Inflammatory macrophage treated with lipopolysaccharide for 1 hour (primary cell): ENCODE results near the gene PDE4DIP.
"Not testable (repeated sequence)": the region's sequence is repeated elsewhere in the genome, so short reads cannot be mapped to it uniquely, and the experiment has no call there.

Experiments
- DNase-seq, 2 donors: peaks; one replicate each; pipeline ENCODE4 v3.0.0-alpha.2; 2020 to 2022

The PDE4DIP gene

GRCh38 chr1:148844220-148844619 lies at the start of gene PDE4DIP:
TSS of gene PDE4DIP (plus strand) at chr1:148844428. CDS start at chr1:148844775, 347 bp downstream.
- DNase-seq: not testable (repeated sequence)

DNA sequence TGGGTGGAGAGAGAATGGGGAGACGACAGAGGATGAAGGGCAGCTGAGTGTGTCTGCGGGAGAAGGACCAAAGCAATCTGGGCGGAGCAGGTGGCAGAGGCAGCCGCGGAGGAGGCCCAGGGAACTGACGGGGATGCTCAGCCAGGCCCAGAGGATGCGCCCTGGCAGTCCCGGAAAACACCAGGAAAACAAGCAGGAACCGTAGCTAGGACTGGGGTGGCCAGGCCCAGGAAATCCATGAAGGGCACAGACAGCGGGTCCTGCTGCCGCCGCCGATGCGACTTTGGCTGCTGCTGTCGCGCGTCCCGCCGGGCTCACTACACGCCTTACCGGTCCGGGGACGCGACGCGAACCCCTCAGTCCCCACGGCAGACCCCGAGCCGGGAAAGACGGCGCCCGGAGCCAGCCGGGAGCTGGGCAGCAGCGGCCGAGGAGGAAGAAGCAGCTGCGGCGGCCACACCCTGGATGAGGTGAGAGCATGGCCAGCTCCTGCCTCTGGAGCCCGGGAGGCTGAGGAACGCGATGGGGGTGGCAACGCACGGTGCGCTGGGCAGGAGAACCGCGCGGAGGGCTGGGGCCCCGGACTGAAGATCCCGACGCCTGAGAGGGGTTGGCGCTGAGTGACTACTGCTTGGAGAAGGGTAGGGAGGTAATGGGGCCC lies 35.8 kb upstream of the PDE4DIP start:
- not testable (repeated sequence) for DNase-seq

DNA sequence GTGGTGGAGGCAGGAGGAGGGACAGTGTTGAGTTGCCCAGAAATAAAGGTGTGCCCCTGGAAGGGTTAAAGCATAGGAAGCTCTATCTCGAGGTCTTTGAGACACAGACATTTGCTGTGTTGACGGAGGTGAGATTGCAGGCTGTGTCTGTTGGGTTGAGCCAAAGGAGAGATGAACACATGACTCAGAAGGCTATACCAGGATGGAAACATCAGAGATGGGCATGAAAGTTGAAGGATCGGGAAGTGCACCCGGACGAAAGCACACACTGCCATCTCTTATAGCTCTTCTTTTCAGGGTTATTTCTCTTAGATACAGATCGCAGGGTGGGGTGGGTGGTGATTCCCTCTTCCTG lies 35.3 kb upstream of the PDE4DIP start:
- not testable (repeated sequence) for DNase-seq

DNA sequence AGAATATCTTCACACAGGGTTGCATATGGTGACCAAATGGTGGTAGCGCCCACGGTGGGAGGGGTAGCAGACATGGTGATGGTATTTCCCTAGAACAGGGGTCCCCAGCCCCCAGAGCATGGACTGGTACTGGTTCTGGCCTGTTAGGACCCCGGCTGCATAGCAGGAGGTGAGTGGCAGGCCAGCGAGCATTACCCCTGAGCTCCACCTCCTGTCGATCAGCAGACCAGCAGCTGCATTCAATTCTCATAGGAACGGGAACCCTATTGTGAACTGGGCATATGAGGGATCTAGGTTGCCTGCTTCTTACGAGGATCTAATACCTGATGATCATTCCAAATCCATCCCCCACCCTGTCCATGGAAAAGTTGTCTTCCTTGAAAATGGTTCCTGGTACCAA lies 22.0 kb upstream of the PDE4DIP start:
- not testable (repeated sequence) for DNase-seq

- not testable (repeated sequence) for DNase-seq
Observed at GRCh38 chr1:148823822-148824221, 20.4 kb upstream of the PDE4DIP start.

DNA sequence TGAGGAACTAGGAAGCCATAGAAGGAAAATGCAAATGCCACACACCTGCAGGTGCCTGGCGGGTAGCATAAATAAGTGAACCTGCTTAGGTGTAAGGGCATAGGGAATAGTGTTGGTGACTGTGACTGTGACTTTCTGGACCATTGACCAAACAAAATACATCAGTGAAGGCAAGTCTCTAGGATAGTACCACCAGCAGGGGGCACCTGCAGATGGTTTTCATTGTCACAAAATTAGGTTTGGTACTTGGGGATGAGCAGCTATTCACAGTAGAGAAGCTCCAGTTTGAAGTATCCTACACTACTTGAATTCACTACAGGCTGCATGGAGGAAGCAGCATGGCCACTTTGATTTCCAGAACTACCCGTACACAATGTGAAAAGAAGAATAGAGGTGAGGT lies 19.2 kb upstream of the PDE4DIP start:
- DNase-seq: not testable (repeated sequence)

DNA sequence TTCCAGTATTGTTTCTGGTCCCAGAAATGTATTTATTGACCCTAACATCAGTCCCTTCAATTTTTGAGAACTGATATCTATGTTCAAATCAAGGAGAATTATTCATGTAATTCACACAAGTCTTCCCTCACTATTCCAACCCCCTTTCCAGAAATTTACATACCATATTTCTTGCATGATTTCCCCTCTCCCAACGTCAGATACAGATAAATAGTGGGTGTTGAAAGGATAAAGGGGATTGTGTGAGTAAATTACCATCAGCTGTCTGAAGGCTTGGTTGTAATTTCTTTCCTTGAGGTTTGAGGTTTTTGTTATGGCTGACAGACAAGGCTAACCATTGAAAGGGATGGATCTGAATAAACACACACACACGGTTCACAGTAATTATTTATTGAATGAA lies 15.7 kb upstream of the PDE4DIP start:
- not testable (repeated sequence) for DNase-seq

DNA sequence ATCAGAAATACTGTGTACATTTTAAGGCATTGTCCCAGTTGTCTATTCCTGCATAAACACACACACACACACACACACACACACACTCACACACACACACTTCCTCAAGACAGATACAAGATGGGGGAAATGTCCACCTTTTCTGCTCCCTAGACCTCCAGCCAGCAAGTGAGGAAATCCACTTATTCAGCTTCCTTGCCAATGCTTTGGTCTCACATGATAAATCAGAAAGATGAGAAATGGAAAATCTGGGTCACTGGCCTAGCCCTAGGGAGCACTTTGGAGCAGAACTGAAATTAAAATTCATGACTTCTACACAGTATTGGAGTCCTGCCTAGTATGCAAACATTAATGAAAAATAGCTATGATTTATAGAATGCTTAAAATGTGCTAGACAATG lies 15.3 kb upstream of the PDE4DIP start:
- DNase-seq: not testable (repeated sequence)

DNA sequence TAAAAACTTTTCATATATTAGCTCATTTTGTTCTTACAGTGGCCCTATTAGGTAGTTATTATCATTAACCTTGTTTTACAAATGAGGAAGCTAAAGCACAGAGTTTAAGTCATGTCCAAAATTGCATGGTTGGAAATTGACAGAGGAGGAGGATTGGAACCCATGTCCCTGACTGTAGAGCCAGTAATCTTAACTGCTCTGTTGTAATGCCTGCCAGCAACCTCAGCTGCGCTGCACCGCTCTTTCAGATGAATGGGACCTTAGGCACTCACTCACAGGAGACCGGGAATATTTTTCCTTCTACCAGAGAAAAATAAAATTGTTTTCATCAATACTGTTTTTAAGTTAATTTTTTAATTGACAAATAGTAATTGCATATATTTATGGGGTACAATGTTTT lies 14.9 kb upstream of the PDE4DIP start:
- not testable (repeated sequence) for DNase-seq

DNA sequence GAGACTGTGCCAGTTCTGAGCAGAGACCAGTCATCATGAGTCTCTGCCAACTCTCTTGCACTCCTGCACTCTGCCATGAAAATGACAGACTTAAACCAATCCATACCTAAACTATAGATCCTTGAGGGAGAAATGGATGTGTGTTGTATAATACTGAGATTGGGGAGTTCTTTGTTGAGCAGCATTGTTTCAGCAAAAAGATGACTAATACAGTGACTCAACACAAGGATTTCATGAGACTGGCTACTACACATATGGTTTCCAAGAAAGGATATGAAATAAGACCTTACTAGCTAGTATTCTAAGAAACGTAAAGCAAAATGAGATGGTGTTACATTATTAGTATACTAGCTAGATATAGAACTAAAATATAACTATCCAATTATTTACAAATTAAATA lies 3.0 kb upstream of the PDE4DIP start:
- DNase-seq: not testable (repeated sequence)

GRCh38 chr1:148844651-148845050 lies 423 bp downstream of the PDE4DIP start:
- not testable (repeated sequence) for DNase-seq

- not testable (repeated sequence) for DNase-seq
Observed at GRCh38 chr1:148845068-148845467, 840 bp downstream of the PDE4DIP start.

DNA sequence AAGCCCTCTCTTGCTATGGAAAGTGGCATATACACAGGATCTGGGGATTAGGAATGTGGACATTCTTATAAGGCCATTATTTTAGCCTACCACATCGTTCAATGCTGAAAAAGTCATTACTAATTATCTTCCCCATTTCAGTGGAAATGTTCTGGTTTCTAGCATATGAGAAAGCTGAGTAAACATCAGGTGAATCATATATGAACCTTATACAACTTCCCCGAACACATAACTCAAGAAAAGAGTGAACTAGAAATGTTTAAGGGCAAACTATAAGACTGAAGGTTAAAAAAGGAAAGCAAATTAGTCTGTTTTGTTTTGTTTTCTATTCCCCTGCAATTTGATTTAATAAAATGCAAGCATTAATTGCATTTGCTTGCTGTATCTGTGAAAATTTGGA lies 6.1 kb downstream of the PDE4DIP start:
- not testable (repeated sequence) for DNase-seq

DNA sequence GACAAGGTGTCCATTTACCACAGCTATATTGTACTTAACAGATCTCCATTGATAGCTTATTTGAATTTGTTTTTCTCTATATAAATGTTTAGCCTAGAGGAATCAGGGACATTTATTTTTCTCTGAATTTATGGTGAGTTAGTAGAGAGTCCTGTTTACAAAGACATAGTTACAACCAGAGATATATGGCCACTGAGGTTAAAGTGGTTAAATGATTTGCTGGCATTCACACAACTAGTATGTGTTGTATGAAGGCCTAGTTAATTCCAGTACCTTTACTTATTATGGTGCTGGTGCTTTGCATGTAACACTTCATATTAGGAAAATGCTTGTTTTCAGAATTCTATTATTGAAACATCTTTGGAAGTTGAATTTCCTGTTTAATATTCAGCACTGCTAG lies 6.6 kb downstream of the PDE4DIP start:
- DNase-seq: not testable (repeated sequence)

GRCh38 chr1:148851684-148852083 lies 7.5 kb downstream of the PDE4DIP start:
- DNase-seq: not testable (repeated sequence)

DNA sequence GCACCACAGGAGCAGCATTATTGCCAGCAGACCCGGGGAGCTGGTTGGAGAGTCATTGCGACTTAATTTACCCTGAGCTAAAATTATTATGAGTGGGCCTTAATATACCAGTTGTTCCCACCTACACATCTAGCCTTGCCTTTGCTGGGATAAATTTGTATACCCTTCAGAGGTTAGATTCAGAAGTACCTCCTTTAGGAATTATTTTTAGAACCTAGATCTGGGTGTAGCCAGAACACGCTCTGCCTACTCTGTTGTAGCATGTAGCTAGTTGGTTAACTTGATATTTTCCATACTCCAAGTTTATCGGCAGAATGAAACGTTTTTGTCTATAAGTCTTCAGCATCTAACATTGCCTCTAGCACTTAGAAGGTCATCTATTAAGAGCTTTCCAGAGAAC lies 9.1 kb downstream of the PDE4DIP start:
- not testable (repeated sequence) for DNase-seq

DNA sequence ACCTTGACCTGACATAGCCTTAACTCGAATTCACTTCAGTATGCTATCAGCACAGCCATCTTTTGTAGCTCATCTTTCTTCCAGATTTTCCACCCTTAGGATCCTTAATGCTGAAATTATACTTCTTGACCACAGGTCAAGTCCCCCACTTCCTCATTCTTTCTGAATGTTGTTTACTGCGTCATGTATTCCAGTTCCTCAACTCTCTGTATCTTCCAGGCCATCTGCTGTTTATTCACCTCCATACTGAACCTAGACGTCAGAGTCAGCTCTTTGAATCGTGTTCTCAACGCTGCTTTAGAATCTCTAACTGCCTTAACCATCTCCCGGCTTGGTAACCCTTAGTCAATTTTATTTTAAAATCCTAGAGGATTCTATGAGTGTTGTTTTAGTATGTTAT lies 9.8 kb downstream of the PDE4DIP start:
- DNase-seq: not testable (repeated sequence)

DNA sequence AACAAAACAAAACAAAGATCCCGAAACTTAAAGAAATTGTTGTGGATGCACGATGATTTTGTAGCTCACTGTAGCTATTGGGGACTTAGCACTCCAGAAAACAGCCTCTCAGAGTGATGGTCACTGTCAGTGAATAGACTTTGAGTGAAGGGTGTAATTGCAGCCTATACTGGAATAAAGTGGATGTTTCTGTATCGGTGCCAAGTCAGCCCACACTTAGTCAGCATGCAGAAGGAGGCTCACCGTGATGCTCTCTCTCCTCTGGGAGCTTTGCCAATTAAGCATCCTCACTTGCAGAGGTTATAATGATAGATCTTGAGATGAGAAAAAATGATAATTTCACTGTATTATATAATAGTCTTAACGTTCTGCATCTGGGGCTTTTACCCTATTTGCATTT lies 11.1 kb downstream of the PDE4DIP start:
- not testable (repeated sequence) for DNase-seq

GRCh38 chr1:148860049-148860448 lies 15.8 kb downstream of the PDE4DIP start:
- DNase-seq: not testable (repeated sequence)

DNA sequence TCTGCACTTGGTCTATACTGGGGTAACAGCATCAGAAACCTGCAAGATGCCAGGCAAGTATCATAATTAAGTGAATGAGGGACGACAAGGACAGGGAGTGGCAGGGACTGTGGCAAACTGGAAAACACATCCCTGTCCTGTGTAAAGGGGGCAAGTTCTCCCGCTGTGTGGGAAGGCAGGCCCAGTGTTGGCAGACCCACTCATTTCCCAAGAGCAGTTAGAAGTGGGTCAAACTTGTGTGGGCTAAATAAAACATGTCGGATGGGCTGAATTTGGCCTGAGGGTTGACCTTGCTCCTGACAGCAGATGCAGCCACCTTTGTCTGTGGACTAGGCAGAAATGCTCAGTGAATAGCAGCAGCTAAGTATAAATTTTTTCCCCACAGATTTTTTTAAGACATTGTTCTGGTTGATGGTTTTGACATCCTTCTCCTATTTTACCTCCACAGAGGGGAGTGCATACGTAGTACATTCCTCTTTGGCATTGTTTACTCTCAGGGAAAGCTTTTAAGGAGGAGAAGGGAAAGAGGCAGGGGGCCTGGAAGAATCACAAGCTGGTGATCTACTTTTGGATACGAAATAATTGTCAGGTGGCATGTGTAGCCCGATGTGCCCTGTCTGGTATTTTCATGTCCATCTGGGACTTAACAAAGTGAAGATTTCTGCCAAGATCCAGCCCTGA lies 16.5 kb downstream of the PDE4DIP start:
- DNase-seq: not testable (repeated sequence)

GRCh38 chr1:148862590-148862989 lies 18.4 kb downstream of the PDE4DIP start:
- not testable (repeated sequence) for DNase-seq

GRCh38 chr1:148868924-148869633 lies 24.9 kb downstream of the PDE4DIP start:
- DNase-seq: not testable (repeated sequence)

DNA sequence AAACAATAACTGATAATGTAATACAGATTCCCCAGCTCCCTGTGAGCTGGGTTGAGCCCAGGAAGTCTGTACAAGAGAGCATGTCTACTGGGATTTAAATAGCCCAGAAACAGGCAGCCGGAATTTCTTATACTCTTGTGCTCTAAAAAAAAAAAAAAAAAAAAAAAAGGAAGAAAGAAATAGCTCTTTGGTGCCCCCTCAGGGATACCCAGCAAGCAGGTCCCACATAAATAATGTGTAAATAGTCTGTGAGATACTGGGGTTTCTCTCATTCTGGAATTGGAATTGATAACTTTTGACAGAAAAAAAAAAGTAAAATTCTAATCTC lies 25.4 kb downstream of the PDE4DIP start:
- not testable (repeated sequence) for DNase-seq
